Measurements from ENCODE around the gene MAFF.

MAFF gene

DNA sequence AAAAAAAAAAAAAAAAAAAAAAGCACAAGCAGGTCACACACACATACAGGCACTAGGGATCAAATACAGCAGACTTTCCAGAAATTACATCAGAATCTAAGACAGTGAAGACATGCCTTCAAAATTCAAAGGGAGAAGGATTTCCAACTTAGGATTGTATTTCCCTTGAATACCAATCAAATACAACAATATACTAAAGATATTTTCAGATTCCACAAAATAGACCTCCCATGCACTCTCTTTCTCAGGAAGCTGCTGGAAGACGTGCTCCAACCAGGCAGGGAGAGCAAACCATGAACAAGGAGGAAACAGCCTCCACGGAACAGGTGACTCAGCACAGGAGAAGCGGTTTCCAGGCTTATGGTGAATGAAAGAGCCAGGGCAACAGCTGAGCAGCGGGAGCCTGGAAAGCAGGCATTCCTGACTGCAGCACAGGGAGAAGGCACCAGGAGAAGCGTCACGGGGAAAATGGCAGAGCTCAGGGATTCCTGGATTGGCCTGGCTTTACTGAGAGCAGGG is 39.0 kb downstream of the MAFF start:
- Histone ChIP-seq H3K27ac (replicated peaks) (no peak overlapping the region), H3K27me3 (ENCODE audit: insufficient read depth, poor library complexity, severe bottlenecking) (no peaks in the 10 kb centered on the region), H3K4me3 (replicated peaks; ENCODE audit: insufficient read depth, low read length) (no peak overlapping the region)
- TF ChIP-seq SPI1 (IDR thresholded peaks at IDR 0.05; ENCODE audit: borderline replicate concordance, low read depth) = no peak
- no peak for TF ChIP-seq POLR2AphosphoS5 (IDR thresholded peaks at IDR 0.05; ENCODE audit: low read depth)
- TF ChIP-seq, protein P1, sequence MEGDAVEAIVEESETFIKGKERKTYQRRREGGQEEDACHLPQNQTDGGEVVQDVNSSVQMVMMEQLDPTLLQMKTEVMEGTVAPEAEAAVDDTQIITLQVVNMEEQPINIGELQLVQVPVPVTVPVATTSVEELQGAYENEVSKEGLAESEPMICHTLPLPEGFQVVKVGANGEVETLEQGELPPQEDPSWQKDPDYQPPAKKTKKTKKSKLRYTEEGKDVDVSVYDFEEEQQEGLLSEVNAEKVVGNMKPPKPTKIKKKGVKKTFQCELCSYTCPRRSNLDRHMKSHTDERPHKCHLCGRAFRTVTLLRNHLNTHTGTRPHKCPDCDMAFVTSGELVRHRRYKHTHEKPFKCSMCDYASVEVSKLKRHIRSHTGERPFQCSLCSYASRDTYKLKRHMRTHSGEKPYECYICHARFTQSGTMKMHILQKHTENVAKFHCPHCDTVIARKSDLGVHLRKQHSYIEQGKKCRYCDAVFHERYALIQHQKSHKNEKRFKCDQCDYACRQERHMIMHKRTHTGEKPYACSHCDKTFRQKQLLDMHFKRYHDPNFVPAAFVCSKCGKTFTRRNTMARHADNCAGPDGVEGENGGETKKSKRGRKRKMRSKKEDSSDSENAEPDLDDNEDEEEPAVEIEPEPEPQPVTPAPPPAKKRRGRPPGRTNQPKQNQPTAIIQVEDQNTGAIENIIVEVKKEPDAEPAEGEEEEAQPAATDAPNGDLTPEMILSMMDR (IDR thresholded peaks at IDR 0.05; ENCODE audit: insufficient read depth, low read length) = no peak
- no peak for TF ChIP-seq GABPA (IDR thresholded peaks at IDR 0.05; ENCODE audit: low read depth)
- no peak for TF ChIP-seq REST (IDR thresholded peaks at IDR 0.05; ENCODE audit: insufficient replicate concordance, low read depth)
- DNase-seq (ENCODE audit: low read depth in 1 of 2, low spot score in 1 of 2) = no peak

- TF ChIP-seq GABPA (IDR thresholded peaks at IDR 0.05; ENCODE audit: low read depth) = no peak
- no peak for TF ChIP-seq POLR2AphosphoS5 (IDR thresholded peaks at IDR 0.05; ENCODE audit: low read depth)
- TF ChIP-seq, protein P1 (IDR thresholded peaks at IDR 0.05; ENCODE audit: insufficient read depth, low read length) = no peak
- TF ChIP-seq REST (IDR thresholded peaks at IDR 0.05; ENCODE audit: insufficient replicate concordance, low read depth) = no peak
- TF ChIP-seq SPI1 (IDR thresholded peaks at IDR 0.05; ENCODE audit: borderline replicate concordance, low read depth) = no peak
Measured at GRCh38 chr22:38243007-38243765, 41.4 kb downstream of the MAFF start.

GRCh38 chr22:38244106-38244505 is 42.3 kb downstream of the MAFF start:
- no peak for TF ChIP-seq SPI1 (IDR thresholded peaks at IDR 0.05; ENCODE audit: borderline replicate concordance, low read depth)
- TF ChIP-seq, protein P1 (IDR thresholded peaks at IDR 0.05; ENCODE audit: insufficient read depth, low read length) = no peak
- no peak for TF ChIP-seq GABPA (IDR thresholded peaks at IDR 0.05; ENCODE audit: low read depth)
- TF ChIP-seq POLR2AphosphoS5 (IDR thresholded peaks at IDR 0.05; ENCODE audit: low read depth) = no peak
- no peak for TF ChIP-seq REST (IDR thresholded peaks at IDR 0.05; ENCODE audit: insufficient replicate concordance, low read depth)
- DNase-seq (ENCODE audit: low read depth in 1 of 2, low spot score in 1 of 2) = no peak
- Histone ChIP-seq H3K4me3 (replicated peaks; ENCODE audit: insufficient read depth, low read length) (no peak overlapping the region), H3K27ac (replicated peaks) (no peak overlapping the region), H3K27me3 (ENCODE audit: insufficient read depth, poor library complexity, severe bottlenecking) (no peaks in the 10 kb centered on the region)

More at GRCh38 chr22:38243007-38243765, 41.4 kb downstream of the MAFF start:
- no peak for DNase-seq (ENCODE audit: low read depth in 1 of 2, low spot score in 1 of 2)
- H3K27ac ChIP-seq (replicated peaks) = no peak overlapping the region
- H3K27me3 ChIP-seq (ENCODE audit: insufficient read depth, poor library complexity, severe bottlenecking) = no peaks in the 10 kb centered on the region
- H3K4me3 ChIP-seq (replicated peaks; ENCODE audit: insufficient read depth, low read length) = no peak overlapping the region
